Stimulated activated CD8-positive, alpha-beta memory T cell treated with anti-CD3 and anti-CD28 coated beads, Interleukin-15, amount 100 ng/mL, for 1 hour (primary cell): ENCODE measurements around the gene CDR2.
"Not testable (repeated sequence)": the region's sequence is repeated elsewhere in the genome, so short reads cannot be mapped to it uniquely, and the experiment has no call there.

Source experiments
- DNase-seq: peaks from one replicate; pipeline ENCODE4 v3.0.0-alpha.2; 2020; ENCODE audit warnings: low read depth

CDR2 gene

DNA sequence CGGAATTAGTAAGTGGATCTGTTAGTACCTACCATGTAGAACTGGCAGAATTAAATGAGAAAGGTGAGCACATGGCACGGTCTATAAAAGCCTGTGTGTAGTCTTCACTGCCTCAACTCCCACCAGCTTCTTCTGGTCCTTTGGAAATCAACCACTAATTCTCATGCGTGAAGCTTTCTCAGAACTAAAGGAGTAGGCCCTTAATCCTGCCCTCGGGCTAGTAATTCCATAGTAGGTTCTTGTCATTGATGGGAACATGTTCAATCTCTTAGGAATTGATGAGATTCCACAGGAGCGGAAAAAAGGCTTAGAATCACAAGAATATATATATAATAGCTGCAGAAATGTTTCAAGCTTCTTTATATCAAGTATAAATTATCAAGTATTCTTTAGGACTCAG, 21.7 kb downstream of the CDR2 start:
- DNase-seq: no peak

DNA sequence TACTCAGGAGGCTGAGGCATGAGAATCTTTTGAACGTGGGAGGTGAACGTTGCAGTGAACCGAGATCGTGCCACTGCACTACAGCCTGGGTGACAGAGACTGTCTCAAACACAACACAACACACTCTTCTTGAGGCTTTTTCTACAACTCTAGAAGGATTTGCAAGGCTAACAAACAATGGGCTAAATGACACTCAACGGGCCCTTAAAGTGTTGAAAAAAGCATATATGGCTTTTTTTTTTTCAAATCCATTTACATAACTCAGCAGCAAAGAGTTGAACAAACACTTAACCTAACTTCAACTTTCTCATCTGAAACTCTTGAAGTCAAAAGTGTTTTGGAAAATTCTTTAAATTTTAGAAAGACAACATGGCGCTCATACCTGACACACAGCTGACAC, 22.3 kb downstream of the CDR2 start:
- DNase-seq: no peak

DNA sequence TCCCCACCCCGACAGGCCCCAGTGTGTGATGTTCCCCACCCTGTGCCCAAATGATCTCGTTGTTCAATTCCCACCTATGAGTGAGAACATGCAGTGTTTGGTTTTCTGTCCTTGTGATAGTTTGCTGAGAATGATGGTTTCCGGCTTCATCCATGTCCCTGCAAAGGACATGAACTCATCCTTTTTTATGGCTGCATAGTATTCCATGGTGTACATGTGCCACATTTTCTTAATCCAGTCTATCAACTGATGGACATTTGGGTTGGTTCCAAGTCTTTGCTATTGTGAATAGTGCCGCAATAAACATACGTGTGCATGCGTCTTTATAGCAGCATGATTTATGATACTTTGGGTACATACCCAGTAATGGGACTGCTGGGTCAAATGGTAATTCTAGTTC, 23.4 kb downstream of the CDR2 start:
- DNase-seq: not testable (repeated sequence)

DNA sequence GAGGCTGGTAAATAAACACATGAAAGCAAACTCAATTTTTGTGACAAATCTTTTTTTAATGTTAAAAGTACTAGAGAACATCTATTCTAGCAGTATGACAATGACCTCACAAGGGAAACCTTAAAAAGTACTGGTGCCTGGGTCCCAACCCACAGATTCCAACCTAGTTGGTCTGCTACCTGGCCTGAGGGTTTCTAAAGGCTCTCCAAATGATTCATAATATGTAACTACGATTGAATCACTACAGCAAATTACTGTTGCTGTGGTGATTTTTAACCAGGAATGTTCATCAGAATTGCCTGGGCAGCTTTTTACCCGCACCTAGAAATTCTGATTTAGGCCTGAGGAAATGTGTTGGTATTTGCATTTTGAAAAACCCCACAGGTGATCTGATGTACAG, 26.1 kb downstream of the CDR2 start:
- DNase-seq: no peak

DNA sequence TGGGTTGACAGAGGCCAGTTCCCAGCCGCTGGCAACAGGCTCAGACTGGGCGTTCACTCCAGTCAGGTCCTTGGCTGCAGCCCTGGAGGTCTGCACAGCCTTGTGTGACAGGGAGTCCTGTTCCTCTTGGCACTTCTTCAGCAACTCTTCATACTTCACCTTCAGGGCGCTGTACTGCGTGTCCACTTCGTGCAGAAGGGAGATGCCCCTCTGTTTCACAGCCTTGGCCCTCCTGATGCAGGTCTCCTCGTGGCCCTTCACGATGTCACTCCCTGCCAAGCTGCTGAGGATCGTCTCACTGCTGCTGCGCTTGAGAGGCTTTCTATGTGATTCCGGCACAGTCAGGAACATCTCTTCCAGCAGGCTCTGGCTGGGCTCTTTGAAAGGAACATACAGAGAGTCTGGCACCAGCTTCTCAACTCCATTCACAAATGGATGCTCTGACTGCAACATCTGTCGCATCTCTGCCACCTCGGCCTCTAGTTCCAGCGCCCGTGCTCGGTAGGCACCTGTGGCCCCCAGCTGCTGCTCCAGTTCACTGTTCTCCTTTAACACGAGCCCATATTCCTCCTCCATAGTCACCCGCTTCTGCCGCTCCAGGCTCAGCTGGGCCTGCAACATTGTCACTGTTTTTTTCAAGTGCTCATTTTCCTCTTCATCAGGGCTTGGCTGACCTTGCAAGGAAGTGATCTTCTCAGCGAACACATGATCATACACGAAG, 27.2 kb downstream of the CDR2 start:
- no peak for DNase-seq

DNA sequence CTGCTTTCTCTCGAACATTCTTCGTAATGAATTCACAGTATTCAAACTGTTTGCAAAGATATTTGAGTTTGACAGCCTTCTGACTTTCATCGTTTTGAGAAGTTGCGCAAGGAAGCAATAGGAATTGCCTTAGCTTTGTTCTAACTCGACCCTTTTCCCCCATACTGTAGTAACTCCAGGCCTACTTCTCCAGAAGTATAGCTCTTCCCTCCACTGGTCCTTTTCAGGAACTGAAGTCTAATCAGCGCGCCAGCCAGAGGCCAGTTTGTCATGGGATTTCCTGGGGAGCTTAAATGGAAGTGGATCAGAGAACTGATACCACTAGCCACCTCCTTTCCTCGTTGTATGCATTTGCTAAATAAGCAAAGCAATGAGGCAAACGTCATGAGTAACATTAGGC, 27.9 kb downstream of the CDR2 start:
- no peak for DNase-seq

DNA sequence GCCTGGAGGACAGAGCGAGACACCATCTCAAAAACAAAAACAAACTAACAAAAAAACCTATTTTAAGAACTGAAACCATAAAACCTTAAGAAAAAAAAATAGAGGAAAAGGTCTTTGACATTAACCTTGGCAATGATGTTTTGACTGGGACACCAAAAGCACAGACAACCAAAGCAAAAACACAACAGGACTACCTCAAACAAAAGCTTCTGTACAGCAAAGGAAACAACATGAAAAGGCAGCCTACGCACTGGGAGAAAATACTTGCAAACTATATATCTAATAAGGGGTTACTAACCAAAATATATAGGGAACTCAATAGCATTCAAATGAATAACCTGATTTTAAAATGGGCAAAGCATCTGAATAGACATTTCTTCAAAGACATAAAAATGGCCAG, 32.3 kb downstream of the CDR2 start:
- DNase-seq: no peak

DNA sequence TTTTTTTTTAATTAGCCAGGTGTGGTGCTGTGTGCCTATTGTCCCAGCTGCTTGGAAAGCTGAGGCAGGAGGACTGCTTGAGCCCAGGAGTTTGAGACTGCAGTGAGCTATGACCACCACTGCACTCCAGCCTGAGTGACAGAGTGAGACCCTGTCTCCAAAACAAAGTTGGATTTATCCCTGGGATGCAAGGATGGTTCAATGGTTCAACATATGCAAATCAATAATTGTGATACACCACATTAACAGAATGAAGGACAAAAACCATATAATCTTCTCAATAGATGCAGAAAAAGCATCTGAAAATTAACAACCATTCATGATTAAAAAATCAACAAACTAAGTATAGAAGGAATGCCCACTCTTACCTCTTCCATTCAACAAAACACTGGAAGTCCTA, 33.5 kb downstream of the CDR2 start:
- no peak for DNase-seq

DNA sequence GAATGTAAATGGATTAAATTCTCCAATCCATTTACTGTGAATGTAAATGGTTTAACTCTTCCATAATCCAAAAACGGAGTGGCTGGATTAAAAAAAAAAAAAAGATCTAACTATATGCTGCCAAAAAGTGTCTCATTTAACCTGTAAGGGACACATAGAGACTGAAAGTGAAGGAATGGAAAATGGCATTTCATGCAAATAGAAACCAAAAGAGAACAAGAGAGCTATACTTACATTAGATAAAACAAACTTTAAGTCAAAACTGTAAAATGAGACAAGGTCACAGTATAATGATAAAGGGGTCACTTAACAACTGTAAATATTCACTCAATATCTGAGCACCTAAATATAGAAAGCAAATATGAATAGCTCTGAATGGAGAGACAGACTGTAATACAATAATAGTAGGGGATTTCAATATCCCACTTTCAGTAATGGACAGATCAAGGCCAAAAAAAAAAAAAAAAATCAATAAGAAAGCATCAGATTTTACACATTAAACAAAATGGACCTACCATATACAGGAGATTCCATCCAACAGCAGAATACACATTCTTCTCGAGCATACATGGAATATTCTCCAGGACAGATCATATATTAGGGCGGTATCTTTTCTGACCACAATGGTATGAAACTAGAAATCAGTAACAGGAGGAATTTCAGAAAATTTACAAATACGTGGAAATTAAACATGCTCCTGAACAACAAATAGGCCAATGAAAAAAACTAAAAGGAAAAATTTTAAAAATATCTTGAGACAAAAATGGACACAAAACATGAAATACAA, 36.4 kb downstream of the CDR2 start:
- DNase-seq: no peak

DNA sequence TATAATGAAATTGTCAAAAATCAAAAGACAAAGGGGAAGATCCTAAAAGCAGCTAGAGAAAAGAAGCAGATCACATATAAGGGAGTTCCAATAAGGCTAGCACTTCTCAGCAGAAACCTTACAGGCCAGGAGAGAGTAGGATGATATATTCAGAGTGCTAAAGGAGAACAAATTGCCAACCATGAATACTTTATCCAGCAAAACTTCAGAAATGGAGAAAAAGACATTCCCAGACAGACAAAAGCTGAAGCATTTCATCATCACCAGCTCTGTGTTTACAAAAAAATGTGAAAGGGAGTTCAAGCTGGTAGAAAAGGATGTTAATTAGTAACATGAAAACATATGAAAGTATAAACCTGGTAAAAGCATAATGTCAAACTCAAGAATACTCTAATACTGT, 37.4 kb downstream of the CDR2 start:
- no peak for DNase-seq

DNA sequence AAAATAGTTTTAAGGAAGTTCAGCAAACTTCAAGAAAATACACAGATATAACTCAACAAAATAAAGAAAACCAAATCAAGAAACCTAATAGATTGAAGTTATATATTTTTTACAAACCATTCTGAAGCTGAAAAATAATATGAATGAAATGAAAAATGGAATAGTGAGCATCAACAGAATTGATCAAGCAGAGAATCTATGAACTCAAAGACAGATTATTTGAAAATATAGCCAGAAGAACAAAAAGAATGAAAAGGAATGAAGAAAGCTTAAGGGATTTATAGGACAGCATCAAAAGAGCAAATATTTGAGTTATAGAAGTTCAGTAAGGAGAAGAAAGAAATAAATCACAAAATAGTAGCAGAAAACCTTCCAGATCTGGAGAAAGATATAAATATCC, 37.8 kb downstream of the CDR2 start:
- no peak for DNase-seq

DNA sequence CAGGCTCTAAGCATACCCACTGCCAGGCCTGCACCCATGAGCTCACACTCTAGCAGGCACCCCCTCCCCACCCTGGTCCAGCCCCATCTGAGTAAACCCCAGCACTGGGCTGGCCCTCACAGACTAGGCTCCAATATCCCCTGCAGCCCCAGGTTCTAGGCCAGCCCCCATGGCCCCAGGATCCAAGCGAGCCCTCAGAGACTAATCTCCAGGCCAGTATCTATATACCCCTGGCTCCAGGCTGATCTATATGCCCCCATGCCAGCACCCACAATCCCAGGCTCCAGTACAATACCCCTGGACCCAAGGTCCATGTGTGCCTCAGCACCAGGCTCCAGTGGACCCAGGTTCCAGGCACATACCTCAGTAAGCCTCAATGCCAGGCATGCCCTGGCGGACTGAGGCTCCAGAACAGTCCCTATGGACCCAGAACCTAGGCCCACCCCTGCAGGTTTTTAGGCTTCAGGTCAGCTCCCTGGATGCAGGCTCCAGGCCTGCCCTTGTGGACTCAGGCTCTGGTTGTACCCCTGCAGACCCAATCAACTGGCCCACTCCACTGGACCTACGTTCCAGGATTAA, 38.7 kb downstream of the CDR2 start:
- DNase-seq: no peak

DNA sequence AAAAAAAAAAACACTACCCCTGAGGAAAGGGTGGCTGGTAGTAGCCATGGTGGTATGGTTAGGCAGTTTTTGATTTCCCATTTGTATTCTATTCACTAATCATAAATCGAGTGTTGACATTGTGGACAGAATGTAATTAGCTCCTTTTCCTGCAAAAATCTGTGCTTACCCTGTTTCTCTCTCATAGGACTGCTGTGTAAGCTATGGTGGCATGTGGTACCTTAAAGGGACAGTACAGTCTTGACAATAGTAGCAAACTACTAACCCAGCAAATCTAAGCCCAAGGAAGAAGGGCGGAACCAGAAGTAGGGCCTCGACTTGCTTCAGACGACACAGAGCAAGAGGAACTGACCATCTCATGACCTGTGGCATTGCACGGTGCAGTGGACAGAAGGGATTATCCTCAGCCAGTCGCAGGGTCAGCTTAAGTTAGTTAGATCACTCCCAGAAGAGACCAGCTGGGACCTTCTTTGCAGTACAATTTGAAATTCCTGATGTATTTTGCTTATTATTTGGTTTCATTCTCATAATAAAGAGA, 40.9 kb downstream of the CDR2 start:
- no peak for DNase-seq

DNA sequence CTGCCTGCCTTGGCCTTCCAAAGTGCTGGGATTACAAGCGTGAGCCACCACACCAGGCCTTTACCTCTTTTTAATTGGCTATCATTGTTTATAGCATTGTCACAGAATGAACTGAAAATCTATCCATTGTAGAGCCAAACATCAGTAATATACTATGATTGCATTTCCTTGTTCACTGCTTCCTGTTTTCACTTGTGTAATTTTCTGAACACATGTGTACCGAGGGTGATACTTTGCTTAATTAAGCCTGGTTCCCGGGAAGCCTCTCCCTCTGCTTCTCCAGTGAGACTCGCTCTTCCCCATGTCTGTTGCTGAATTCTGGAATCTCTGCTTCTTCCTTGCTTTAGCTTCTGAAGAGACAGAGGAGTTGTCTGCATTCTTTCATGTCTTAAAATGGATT, 44.1 kb downstream of the CDR2 start:
- DNase-seq: no peak

DNA sequence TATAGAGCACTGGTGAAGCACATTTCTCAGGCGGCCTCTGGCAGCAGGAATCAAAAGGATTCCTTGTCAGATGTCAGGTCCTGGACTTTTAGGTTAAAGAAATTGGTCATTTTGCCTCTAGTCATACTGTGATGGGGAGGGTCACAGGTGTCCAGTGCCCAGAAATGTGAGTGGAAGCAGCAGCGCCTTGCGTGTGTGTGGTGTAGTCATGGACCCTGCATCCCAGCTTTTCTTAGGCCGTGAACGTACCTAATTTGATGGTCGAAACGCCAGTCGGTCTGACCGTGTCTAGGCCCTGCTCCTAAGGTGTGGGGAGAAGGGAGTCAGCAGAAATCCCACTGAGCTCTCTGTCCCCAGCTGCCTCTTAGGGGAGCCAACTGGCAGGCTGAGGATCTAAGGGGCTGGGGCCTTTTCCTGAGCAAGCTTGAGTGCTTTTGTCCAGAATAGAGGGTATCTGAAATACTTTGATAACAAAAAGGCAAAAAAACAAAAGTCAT, 45.2 kb downstream of the CDR2 start:
- no peak for DNase-seq

DNA sequence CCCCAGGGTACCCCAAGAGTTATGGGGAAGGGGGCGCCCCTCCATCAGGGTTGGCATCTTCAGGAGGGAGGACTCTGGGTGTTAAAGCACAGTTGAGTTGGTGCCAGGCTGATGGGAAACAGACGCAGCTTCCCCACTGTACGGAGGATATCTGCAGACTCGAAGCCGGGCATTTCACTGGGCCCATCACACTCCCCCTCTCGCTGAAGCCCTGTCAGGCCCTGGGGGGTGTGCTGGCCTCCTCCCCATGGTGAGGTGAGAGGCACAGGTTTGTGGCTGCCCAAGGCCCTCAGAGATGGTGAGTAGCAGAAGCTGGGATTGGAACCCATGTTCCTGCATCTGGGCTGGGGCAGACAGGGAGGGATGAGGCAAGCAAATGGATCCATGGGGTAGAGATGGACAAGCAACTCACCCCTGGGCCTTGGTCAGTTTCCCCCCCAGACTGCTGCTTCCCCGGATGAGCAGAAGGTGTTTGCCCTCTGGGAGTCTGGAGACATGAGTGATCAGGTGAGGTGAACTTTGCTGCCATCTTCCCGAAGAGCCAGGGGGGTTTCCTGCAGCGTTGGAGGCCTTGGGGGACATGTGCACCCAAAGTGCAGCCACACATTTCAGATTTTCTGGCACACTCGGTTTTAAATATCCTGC, 46.2 kb downstream of the CDR2 start:
- DNase-seq: no peak

DNA sequence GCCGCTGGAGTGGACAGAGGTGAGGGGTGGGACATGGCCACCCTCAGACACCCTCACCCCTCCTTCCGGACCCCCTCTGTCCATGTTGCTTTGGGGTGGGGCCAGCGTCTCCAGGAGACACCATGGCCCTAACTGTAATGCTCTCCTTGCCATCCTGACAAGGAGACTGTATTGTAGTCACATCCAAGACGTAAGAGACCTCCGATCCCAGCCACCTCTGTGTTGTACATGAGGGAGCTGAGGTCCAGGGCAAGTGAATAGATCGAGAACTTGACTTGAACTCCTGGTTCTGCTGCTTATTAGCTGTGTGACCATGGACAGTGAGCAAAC, 47.0 kb downstream of the CDR2 start:
- no peak for DNase-seq

DNA sequence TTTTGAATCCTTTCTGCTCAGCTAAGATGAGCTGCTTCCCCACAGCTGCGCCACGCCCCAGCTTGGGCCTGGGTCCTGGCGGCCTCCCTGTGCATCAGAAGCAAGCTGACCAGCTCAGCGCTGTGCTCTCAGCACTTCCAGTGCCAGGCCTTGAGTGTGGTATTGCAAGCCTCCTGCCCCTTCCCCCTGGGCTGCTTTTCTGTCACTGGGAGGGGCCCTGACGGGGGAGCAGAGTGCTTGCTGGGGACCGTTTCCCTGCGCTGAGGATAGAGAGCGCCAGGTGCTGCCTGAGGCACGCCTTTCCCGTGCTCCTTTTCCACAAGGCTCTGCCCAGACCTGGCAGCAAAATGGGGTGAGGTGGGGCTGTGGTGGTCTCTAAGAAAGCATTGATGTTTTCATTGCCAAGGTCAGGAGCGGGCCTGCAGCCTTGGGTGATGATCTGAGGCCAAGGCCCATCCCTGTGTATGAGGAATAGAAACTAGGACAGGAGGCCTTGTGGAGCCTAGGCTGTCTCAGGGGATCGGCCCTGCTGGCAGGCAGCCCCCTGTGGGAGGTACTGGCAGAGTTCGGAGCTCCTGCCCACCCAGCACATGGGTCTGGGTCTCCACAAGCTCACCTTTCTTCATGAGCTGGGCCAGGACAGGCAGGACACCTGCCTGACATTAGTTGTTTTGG, 47.5 kb downstream of the CDR2 start:
- no peak for DNase-seq

DNA sequence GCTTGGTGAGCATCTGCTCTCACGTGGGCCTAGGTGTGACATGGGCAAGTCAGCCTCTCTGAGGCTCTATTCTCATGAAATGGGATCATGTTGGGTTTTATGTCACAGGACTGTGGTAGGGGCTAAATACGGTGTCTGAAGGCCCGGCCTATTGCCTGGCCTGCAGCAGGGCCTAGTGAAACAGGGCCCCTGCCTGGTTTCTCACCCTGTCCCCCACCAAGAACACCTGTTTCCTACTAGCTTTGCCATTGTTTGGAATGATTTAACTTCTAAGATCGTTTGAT, 48.1 kb downstream of the CDR2 start:
- no peak for DNase-seq

DNA sequence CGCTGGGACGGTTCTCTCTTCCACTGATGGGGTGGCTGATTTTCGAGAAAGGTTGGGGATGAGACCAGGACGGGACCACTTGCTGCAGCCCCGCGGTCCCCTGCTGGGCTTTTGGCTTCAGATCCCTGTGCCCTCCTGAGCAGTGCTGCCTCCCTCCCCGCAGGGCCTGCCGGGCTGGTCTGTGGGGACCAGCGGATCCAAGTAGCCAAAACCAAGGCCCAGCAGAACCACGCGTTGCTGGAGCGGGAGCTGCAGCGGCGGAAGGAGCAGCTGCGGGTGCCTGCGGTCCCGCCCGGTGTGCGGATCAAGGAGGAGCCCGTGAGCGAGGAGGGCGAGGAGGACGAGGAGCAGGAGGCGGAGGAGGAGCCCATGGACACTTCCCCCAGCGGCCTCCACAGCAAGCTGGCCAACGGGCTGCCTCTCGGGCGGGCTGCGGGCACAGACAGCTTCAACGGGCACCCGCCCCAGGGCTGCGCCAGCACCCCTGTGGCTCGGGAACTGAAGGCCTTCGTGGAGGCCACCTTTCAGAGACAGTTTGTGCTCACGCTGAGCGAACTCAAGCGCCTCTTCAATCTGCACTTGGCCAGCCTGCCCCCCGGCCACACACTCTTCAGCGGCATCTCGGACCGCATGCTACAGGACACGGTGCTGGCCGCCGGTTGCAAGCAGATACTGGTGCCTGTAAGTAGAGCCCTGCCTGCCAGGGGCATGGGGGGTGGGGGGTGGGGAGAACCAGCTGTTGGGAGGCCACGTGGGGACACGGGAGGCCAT, 48.6 kb downstream of the CDR2 start:
- DNase-seq: no peak

DNA sequence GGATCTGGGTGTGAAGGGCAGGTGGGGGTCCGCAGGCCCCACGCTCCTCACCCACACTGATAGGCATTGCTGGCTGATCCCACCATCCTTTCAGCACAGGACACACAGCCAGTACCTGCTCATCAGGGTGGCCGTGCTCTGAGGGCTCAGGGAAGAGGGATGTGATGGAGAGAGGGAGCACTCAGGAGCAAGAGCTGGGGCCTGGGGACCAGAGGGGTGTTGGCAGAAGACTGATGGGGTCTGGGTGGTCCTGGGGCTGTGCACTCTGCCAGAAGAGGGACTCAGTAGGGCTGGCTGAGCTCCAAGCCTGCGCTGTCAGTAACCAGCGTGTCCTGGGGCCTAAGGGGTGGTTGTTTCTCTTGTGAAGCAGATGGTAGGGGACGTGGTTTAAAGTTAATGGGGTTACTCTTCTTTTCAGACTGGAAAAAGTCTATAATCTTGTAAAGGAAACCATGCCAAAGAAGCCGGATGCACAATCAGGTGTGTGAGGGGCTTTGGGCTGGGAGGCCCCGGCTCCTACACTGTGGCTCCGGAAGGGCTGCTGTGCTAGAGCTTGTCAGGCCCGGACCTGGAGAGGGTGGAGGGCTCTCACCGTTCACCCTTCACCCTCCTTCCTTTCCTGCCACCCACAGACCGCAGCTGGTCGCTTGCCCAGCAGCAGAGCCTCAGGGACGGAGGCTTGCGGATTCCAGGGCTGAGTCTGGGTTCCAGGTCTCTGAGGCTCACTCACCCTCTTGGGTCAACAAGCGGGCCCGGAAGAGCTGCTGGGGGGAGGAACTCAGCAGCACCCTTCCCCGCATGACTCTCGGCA, 49.4 kb downstream of the CDR2 start:
- no peak for DNase-seq
